CD4-positive, alpha-beta memory T cell (primary cell): ENCODE results near the gene BBS7. TPM values are rescaled to one million over a fixed set of nuclear protein-coding genes. Genes with fewer than 3 reads are reported as not detected.

Experiments used
- CTCF ChIA-PET: fragments of 350-600 bp; sonication (Branson Sonifier 250); formaldehyde crosslinking; loops from one replicate; lab custom pipeline; 2021; ENCODE audit warnings: inconsistent platforms; ENCODE audit not compliant: partially characterized antibody; lab: Charles Lee
- POLR2A ChIA-PET: fragments of 350-600 bp; sonication (Branson Sonifier 250); formaldehyde crosslinking; loops from one replicate; lab custom pipeline; 2021; ENCODE audit not compliant: partially characterized antibody; lab: Charles Lee
- DNase-seq, 5 donors: peaks; one replicate each; pipeline versions ENCODE4 v3.0.0 to v3.0.0-alpha.2; 2020 to 2022; ENCODE audit warnings: mixed read lengths in 1 of 5
- H3K27ac ChIP-seq: one replicate; pipeline ENCODE4 v1.7.0; 2013; ENCODE audit warnings: low read depth, low read length
- H3K27me3 ChIP-seq: 2 replicates; pipeline ENCODE4 v1.7.0; 2013; ENCODE audit warnings: mild to moderate bottlenecking, low read length, moderate library complexity; ENCODE audit not compliant: insufficient read depth
- H3K36me3 ChIP-seq: 2 replicates; pipeline ENCODE4 v1.7.0; 2013; ENCODE audit warnings: mild to moderate bottlenecking, low read length, moderate library complexity; ENCODE audit not compliant: insufficient read depth
- H3K4me1 ChIP-seq: 2 replicates; pipeline ENCODE4 v1.7.0; 2013; ENCODE audit warnings: mild to moderate bottlenecking, low read length, moderate library complexity; ENCODE audit not compliant: insufficient read depth
- H3K4me3 ChIP-seq, 2 donors: one replicate each; pipeline ENCODE4 v1.7.0; 2013; ENCODE audit warnings: low read length in 2 of 2, mild to moderate bottlenecking in 1 of 2
- H3K9me3 ChIP-seq, 2 donors: one replicate each; pipeline ENCODE4 v1.7.0; 2013; ENCODE audit warnings: low read length in 2 of 2, control low read depth in 1 of 2; ENCODE audit not compliant: control insufficient read depth in 1 of 2
- H3K27ac Mint-ChIP-seq, 7 donors: one replicate each; pipeline ENCODE4 v1.8.0; 2020 to 2021; ENCODE audit warnings: mixed read lengths in 7 of 7, mild to moderate bottlenecking in 6 of 7, inconsistent platforms in 3 of 7, moderate library complexity in 3 of 7
- H3K27me3 Mint-ChIP-seq, 2 donors: one replicate each; pipeline ENCODE4 v1.8.0; 2020 to 2021; ENCODE audit warnings: mixed read lengths in 2 of 2
- H3K36me3 Mint-ChIP-seq, 2 donors: one replicate each; pipeline ENCODE4 v1.8.0; 2020 to 2021; ENCODE audit warnings: mixed read lengths in 2 of 2, inconsistent platforms in 1 of 2, mild to moderate bottlenecking in 1 of 2
- H3K4me1 Mint-ChIP-seq, 4 donors: one replicate each; pipeline ENCODE4 v1.8.0; 2020 to 2021; ENCODE audit warnings: mixed read lengths in 4 of 4, mild to moderate bottlenecking in 1 of 4
- H3K4me3 Mint-ChIP-seq, 8 donors: one replicate each; pipeline ENCODE4 v1.8.0; 2020 to 2021; ENCODE audit warnings: mixed read lengths in 8 of 8, mild to moderate bottlenecking in 7 of 8, moderate library complexity in 6 of 8, inconsistent platforms in 3 of 8
- H3K9me3 Mint-ChIP-seq, 8 donors: one replicate each; pipeline ENCODE4 v1.8.0; 2020 to 2021; ENCODE audit warnings: mixed read lengths in 8 of 8, mild to moderate bottlenecking in 5 of 8, inconsistent platforms in 3 of 8, moderate library complexity in 1 of 8
- intact Hi-C: fragments of 100-400 bp; cut with micrococcal nuclease; formaldehyde crosslinking; loops from one replicate; pipeline ENCODE4 v1.15.1; 2023
- polyA plus RNA-seq, 2 donors: library from polyadenylated mRNA; unstranded; fragments of 300-500 nt; fragmentation: Illumina TruSeq; gene quantifications; one replicate each; pipeline ENCODE4 v1.2.3, GENCODE V29; 2021
- total RNA-seq, 2 experiments: library from RNA; stranded (reverse); gene quantifications; one replicate each; pipeline ENCODE4 v1.2.3, GENCODE V29; 2021

BBS7 gene
- total and polyA plus RNA-seq, 4 experiments from 2014 or later, result 5.8 to 10.1 (median 9.2) TPM

DNA sequence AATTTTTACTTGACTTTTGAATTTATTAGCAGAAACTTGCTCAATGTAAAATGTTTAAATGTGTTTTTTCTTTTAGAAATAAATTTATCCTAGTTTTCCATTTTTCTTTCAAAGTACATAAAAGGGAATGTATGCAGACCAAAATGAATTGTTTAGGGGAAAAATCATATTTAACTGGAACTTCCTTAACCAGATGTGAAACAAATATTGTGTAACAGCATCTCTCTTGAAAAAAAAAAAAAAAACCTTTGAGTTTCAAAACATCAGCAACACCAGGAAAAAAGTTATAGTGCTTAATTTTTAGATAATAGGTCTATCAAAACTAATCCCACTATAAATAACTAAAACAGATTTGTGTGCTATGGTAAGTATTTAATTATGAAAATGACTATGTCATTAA, 32.1 kb downstream of the BBS7 start:
- Mint-ChIP-seq H3K9me3 (no peaks in the 10 kb centered on the region), H3K27ac (no peak overlapping the region), H3K4me3 (no peak overlapping the region), H3K4me1 (no peaks in the 10 kb centered on the region), H3K36me3 (peaks cover 17 to 24% of the 10 kb centered on the region in 2 donors), H3K27me3 (no peaks in the 10 kb centered on the region)
- no peaks in the 10 kb centered on the region for H3K4me1 ChIP-seq
- H3K36me3 ChIP-seq, result no peaks in the 10 kb centered on the region
- no peak for DNase-seq
- intact Hi-C loops, result no loop called here
- no peaks in the 10 kb centered on the region for H3K9me3 ChIP-seq
- POLR2A ChIA-PET, result no interaction called here
- H3K27me3 ChIP-seq, result no peaks in the 10 kb centered on the region
- H3K27ac ChIP-seq, result no peak overlapping the region
- CTCF ChIA-PET, result no interaction called here
- no peak overlapping the region for H3K4me3 ChIP-seq

DNA sequence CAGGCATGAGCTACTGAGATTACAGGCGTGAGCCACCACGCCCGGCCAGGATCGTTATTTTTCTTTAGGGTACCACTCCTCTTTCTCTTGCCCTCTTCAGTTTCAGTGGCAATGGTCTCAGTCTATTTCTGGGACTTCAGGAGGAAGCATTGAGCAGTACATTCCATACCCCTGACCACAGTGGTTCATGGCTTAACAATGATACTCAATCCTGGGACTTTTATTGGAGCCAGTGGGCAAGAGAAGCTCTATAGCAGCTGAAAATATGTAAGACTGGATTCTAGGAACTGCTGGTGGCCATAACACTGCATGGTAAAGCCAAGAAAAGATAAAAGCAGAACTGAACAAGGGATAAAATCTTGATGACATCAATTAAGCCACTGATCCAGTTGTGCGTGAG, 40.8 kb downstream of the BBS7 start:
- H3K27me3 ChIP-seq, result no peaks in the 10 kb centered on the region
- ChIA-PET CTCF (interaction anchor here (1.0 kb wide), 1 partner anchor 11 kb away, joined by 3 read pairs; no protein-coding TSS in a partner anchor), POLR2A (no interaction called here)
- no peak overlapping the region for H3K4me3 ChIP-seq
- Mint-ChIP-seq H3K4me3 (no peak overlapping the region), H3K27me3 (no peaks in the 10 kb centered on the region), H3K36me3 (peaks cover 12 to 19% of the 10 kb centered on the region in 2 donors), H3K4me1 (no peaks in the 10 kb centered on the region), H3K27ac (no peak overlapping the region), H3K9me3 (no peaks in the 10 kb centered on the region)
- no peaks in the 10 kb centered on the region for H3K9me3 ChIP-seq
- H3K4me1 ChIP-seq, result no peaks in the 10 kb centered on the region
- no peaks in the 10 kb centered on the region for H3K36me3 ChIP-seq
- intact Hi-C loops, result loop anchor here (10.0 kb wide), 2 partner anchors 325 to 625 kb away; partner anchors contain the start of genes BLTP1 and IL2
- no peak for DNase-seq
- H3K27ac ChIP-seq, result no peak overlapping the region

DNA sequence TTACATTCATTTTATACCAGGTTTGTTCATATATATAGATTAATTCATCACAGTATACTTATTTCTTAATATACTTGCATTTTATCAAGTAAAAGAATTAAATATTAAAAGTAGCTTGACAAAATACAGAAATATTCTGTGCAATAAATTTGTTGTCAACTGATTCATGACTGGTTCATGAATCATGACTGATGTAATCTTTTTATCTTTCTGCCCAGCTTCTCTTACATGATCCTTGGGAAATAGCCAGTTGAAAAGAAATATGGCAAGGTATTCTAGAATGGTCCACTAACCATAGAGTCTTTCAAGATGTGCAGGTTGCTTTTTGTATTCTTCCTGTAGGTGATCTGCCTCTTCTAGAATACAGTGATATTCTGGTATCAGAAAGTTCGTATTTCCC, 42.4 kb downstream of the BBS7 start:
- H3K27me3 Mint-ChIP-seq, result no peaks in the 10 kb centered on the region
- POLR2A ChIA-PET, result interaction anchor here (2.1 kb wide), 1 partner anchor 27 kb away, joined by 10 read pairs; the partner anchor contains the start of gene EXOSC9
- H3K27me3 ChIP-seq, result no peaks in the 10 kb centered on the region
- H3K4me3 Mint-ChIP-seq, result no peak overlapping the region
- peaks cover 12 to 19% of the 10 kb centered on the region in 2 donors for H3K36me3 Mint-ChIP-seq
- no peaks in the 10 kb centered on the region for H3K9me3 Mint-ChIP-seq
- peaks cover 2 to 14% (median 7%) of the 10 kb centered on the region in 4 donors for H3K4me1 Mint-ChIP-seq
- intact Hi-C loops, result loop anchor here (10.0 kb wide), 2 partner anchors 327 to 627 kb away; partner anchors contain the start of genes BLTP1 and IL2
- H3K4me1 ChIP-seq, result peaks cover 6% of the 10 kb centered on the region
- H3K36me3 ChIP-seq, result no peaks in the 10 kb centered on the region
- H3K9me3 ChIP-seq, result no peaks in the 10 kb centered on the region
- CTCF ChIA-PET, result no interaction called here
- no peak overlapping the region for H3K4me3 ChIP-seq
- H3K27ac ChIP-seq, result no peak overlapping the region
- H3K27ac Mint-ChIP-seq, result no peak overlapping the region
- DNase-seq, result no peak

GRCh38 chr4:121824950-121825349, 45.3 kb downstream of the BBS7 start:
- peaks cover 19% of the 10 kb centered on the region for H3K4me1 ChIP-seq
- H3K36me3 ChIP-seq, result no peaks in the 10 kb centered on the region
- no peak overlapping the region for H3K4me3 ChIP-seq
- peaks cover 2 to 6% of the 10 kb centered on the region in 2 donors for H3K36me3 Mint-ChIP-seq
- peak overlapping the region in 3 of 7 donors; percentile 31 to 72 (median 41) for H3K27ac Mint-ChIP-seq
- H3K4me3 Mint-ChIP-seq, result peak overlapping the region in 4 of 8 donors; percentile 6 to 77 (median 28)
- no peak for DNase-seq
- H3K27me3 ChIP-seq, result no peaks in the 10 kb centered on the region
- H3K9me3 ChIP-seq, result no peaks in the 10 kb centered on the region
- peaks cover 6 to 21% (median 13%) of the 10 kb centered on the region in 4 donors for H3K4me1 Mint-ChIP-seq
- ChIA-PET POLR2A (interaction anchor here (1.2 to 5.1 kb wide), 4 partner anchors 25 to 908 kb away, joined by 3 to 56 read pairs (median 12); partner anchors contain the start of genes ANXA5, BBS12, BBS7 and EXOSC9), CTCF (interaction anchor here (1.3 to 1.5 kb wide), 3 partner anchors 19 to 46 kb away, joined by 3 to 5 read pairs (median 3); partner anchors contain the start of genes BBS7 and EXOSC9)
- no peaks in the 10 kb centered on the region for H3K27me3 Mint-ChIP-seq
- no peak overlapping the region for H3K27ac ChIP-seq
- H3K9me3 Mint-ChIP-seq, result no peaks in the 10 kb centered on the region
- intact Hi-C loops, result loop anchor here (5.0 to 10.0 kb wide), 6 partner anchors 128 to 1097 kb away; partner anchors contain the start of genes ANXA5, BBS12, BLTP1 and IL2

DNA sequence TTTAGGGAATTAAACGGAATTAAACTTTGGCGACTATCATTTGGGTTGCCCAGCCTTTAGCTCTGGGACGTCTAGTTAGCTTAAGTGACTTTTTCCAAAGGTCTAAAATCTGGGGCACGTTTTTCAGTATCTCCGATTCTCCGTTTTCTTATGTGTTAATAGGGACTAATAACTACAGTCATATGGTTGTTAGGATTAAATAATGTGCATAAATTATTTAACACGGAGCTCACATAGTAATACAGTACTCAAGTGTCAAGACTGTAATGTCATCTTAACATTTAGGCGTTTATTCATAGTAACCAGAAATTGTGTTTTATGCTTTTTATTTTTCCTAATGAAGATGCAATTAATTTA, 46.1 kb downstream of the BBS7 start:
- Mint-ChIP-seq H3K27ac (peak overlapping the region; percentile 77 to 99 (median 92)), H3K9me3 (no peaks in the 10 kb centered on the region), H3K4me1 (peaks cover 6 to 21% (median 13%) of the 10 kb centered on the region in 4 donors), H3K27me3 (no peaks in the 10 kb centered on the region), H3K36me3 (peaks cover 2 to 6% of the 10 kb centered on the region in 2 donors), H3K4me3 (peak overlapping the region; percentile 87 to 98 (median 91))
- no peak for DNase-seq
- peak overlapping the region; percentile 32 to 62 for H3K4me3 ChIP-seq
- no peaks in the 10 kb centered on the region for H3K27me3 ChIP-seq
- H3K36me3 ChIP-seq, result no peaks in the 10 kb centered on the region
- intact Hi-C loops, result loop anchor here (5.0 to 10.0 kb wide), 6 partner anchors 127 to 1098 kb away; partner anchors contain the start of genes ANXA5, BBS12, BLTP1 and IL2
- POLR2A ChIA-PET, result interaction anchor here (0.6 to 5.1 kb wide), 7 partner anchors 20 to 909 kb away, joined by 3 to 56 read pairs (median 4); partner anchors contain the start of genes ANXA5, BBS12, BBS7 and EXOSC9
- CTCF ChIA-PET, result interaction anchor here (0.7 to 1.5 kb wide), 4 partner anchors 13 to 46 kb away, joined by 3 to 5 read pairs (median 4); partner anchors contain the start of genes BBS7 and EXOSC9
- H3K27ac ChIP-seq, result peak overlapping the region; percentile 55
- H3K4me1 ChIP-seq, result peaks cover 19% of the 10 kb centered on the region
- no peaks in the 10 kb centered on the region for H3K9me3 ChIP-seq

GRCh38 chr4:121823505-121824170, 46.6 kb downstream of the BBS7 start, which contains the start of gene CCNA2:
Gene CCNA2, minus strand, starts transcription at chr4:121823883. Its CDS starts 255 bp downstream, at chr4:121823628.
- POLR2A ChIA-PET, result interaction anchor here (0.6 to 5.1 kb wide), 7 partner anchors 20 to 909 kb away, joined by 3 to 56 read pairs (median 4); partner anchors contain the start of genes ANXA5, BBS12, BBS7 and EXOSC9

More at GRCh38 chr4:121823505-121824170, 46.6 kb downstream of the BBS7 start, which contains the start of gene CCNA2:
- CTCF ChIA-PET, result interaction anchor here (0.7 to 1.5 kb wide), 4 partner anchors 13 to 755 kb away, joined by 3 to 4 read pairs (median 3); partner anchors contain the start of gene EXOSC9
- intact Hi-C loops, result loop anchor here (1.0 to 10.0 kb wide), 8 partner anchors 22 to 1099 kb away; partner anchors contain the start of genes ANXA5, BBS12, BBS7 and BLTP1
- Mint-ChIP-seq H3K27ac (peak within 1 kb of the TSS; percentile 77 to 99 (median 92)), H3K36me3 (peaks cover 2 to 6% of the 10 kb centered on the region in 2 donors), H3K4me1 (peaks cover 6 to 21% (median 15%) of the 10 kb centered on the region in 4 donors), H3K4me3 (peak within 1 kb of the TSS; percentile 87 to 98 (median 91)), H3K9me3 (no peaks in the 10 kb centered on the region), H3K27me3 (no peaks in the 10 kb centered on the region)
- Histone ChIP-seq H3K9me3 (no peaks in the 10 kb centered on the region), H3K27me3 (no peaks in the 10 kb centered on the region), H3K36me3 (no peaks in the 10 kb centered on the region), H3K4me1 (peaks cover 19% of the 10 kb centered on the region), H3K4me3 (peak within 1 kb of the TSS; percentile 62 to 73), H3K27ac (peak within 1 kb of the TSS; percentile 55)
- DNase-seq, result peak; percentile 93 to 97 (median 94)
